ENCODE results near the gene DDX11. TPM values are rescaled to one million over a fixed set of nuclear protein-coding genes. Genes with fewer than 3 reads are reported as not detected.

Gene DDX11
- total RNA-seq, 1 experiment from 2014 or later: 191 TPM

DNA sequence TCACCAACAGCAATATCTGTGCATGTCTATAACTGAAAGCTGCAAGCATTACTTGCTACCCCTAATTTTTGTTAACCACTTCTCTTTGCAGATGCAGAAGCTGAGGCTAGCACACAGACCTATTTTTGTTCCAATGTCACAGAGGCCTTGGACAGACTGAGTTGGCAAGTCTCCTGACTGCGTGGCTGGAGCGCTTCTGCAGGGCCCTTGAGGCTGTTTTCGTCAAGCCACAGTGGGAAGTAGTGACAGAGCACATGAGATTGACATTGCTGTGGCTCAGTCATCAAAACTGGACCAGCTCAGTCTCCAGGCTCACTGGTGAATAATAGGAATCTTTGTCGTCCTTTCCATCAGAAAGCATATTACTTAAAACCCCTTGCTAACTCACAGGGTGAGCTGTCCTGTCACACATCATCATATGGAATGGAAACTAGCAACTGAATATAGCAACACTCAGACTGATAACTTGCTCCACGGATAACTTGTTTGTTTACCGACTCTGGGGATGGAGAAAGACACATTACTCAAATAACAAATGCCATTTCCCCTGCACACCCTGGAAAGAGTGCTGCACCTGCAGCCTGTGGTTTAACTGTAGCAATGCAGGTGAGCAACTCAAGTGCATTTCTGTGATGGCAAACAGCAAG is 43.6 kb upstream of the DDX11 start:
- H3K36me3 ChIP-seq (ENCODE audit: low read depth): no peaks in the 10 kb centered on the region
- H3K4me1 ChIP-seq (replicated peaks; ENCODE audit: insufficient read depth): peaks cover 59% of the 10 kb centered on the region
- no peak overlapping the region; the same call in 1 of the 2 replicates for H3K4me2 ChIP-seq
- H3F3A ChIP-seq (ENCODE audit: insufficient read depth, low read depth): peaks cover 53% of the 10 kb centered on the region
- H3K9me3 ChIP-seq (ENCODE audit: insufficient read depth, low read depth): peaks cover 5% of the 10 kb centered on the region
- H3K79me2 ChIP-seq (ENCODE audit: low read depth): no peaks in the 10 kb centered on the region
- ChIA-PET POLR2A (ENCODE audit: unreplicated experiment) (no interaction called here), CTCF (interaction anchor here (0.6 kb wide), 1 partner anchor 823 kb away, joined by 3 read pairs; no protein-coding TSS in a partner anchor)
- DNase-seq: peak in 1 of 2 experiments; percentile 64
- H3K9me2 ChIP-seq (ENCODE audit: insufficient read depth): no peaks in the 10 kb centered on the region
- no TSS peak for BruUV-seq (replicated peaks)
- no peaks in the 10 kb centered on the region for H3K27me3 ChIP-seq (ENCODE audit: insufficient read depth, low read depth)
- no peak overlapping the region for H2AFZ ChIP-seq
- no peak overlapping the region for H3K27ac ChIP-seq
- intact Hi-C loops (cut with micrococcal nuclease; ENCODE audit: unreplicated experiment): loop anchor here (2.0 kb wide), 1 partner anchor 21 kb away; no protein-coding TSS in a partner anchor
- no peak overlapping the region for H3K4me3 ChIP-seq
- no peak for TF ChIP-seq CTCF (conservative IDR thresholded peaks at IDR 0.05)
- no peak for TF ChIP-seq EZH2 (IDR thresholded peaks at IDR 0.05; ENCODE audit: low read depth)
- no peaks in the 10 kb centered on the region for H4K20me1 ChIP-seq (ENCODE audit: insufficient read depth)

DNA sequence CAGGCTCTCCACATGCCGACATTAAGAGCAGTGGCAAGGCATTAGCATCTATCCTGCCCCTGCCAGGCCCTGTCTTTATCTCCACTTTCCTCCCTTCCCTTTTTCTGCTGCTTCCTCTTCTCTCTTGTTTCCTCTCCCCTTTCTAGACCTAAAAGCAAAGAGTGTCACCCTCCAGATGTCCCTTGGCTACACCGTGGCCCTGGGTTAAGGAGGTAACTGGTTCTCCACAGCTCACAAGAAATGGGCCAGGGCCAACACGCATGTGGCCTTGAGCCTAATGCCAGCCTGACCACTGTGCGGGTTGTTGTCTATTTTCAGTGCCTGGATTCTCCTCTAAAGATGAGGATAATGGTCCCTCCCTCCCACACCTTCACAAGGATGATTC is 41.7 kb upstream of the DDX11 start:
- Histone ChIP-seq H3K27ac (no peak overlapping the region), H3K79me2 (ENCODE audit: low read depth) (no peaks in the 10 kb centered on the region), H3K9me3 (ENCODE audit: insufficient read depth, low read depth) (peaks cover 2% of the 10 kb centered on the region), H3K9me2 (ENCODE audit: insufficient read depth) (no peaks in the 10 kb centered on the region), H3K4me2 (peak overlapping the region; percentile 7; the same call in 1 of the 2 replicates), H3K27me3 (ENCODE audit: insufficient read depth, low read depth) (no peaks in the 10 kb centered on the region), H2AFZ (no peak overlapping the region), H4K20me1 (ENCODE audit: insufficient read depth) (no peaks in the 10 kb centered on the region), H3F3A (ENCODE audit: insufficient read depth, low read depth) (peaks cover 41% of the 10 kb centered on the region), H3K4me1 (replicated peaks; ENCODE audit: insufficient read depth) (peaks cover 64% of the 10 kb centered on the region), H3K4me3 (no peak overlapping the region), H3K36me3 (ENCODE audit: low read depth) (no peaks in the 10 kb centered on the region)
- DNase-seq: no peak
- ChIA-PET POLR2A (ENCODE audit: unreplicated experiment) (no interaction called here), CTCF (no interaction called here)
- intact Hi-C loops (cut with micrococcal nuclease; ENCODE audit: unreplicated experiment): no loop called here
- TF ChIP-seq EZH2 (IDR thresholded peaks at IDR 0.05; ENCODE audit: low read depth) (no peak), CTCF (conservative IDR thresholded peaks at IDR 0.05) (no peak)
- BruUV-seq (replicated peaks): no TSS peak

- Histone ChIP-seq H3K36me3 (ENCODE audit: low read depth) (no peaks in the 10 kb centered on the region), H3K27ac (no peak overlapping the region), H3K4me3 (no peak overlapping the region), H3F3A (ENCODE audit: insufficient read depth, low read depth) (peaks cover 38% of the 10 kb centered on the region), H3K9me3 (ENCODE audit: insufficient read depth, low read depth) (no peaks in the 10 kb centered on the region), H3K4me1 (replicated peaks; ENCODE audit: insufficient read depth) (peaks cover 76% of the 10 kb centered on the region), H3K9me2 (ENCODE audit: insufficient read depth) (no peaks in the 10 kb centered on the region), H3K27me3 (ENCODE audit: insufficient read depth, low read depth) (no peaks in the 10 kb centered on the region), H4K20me1 (ENCODE audit: insufficient read depth) (no peaks in the 10 kb centered on the region), H3K4me2 (no peak overlapping the region), H3K79me2 (ENCODE audit: low read depth) (no peaks in the 10 kb centered on the region), H2AFZ (no peak overlapping the region)
- TF ChIP-seq CTCF (conservative IDR thresholded peaks at IDR 0.05) (no peak), EZH2 (IDR thresholded peaks at IDR 0.05; ENCODE audit: low read depth) (no peak)
- POLR2A ChIA-PET (ENCODE audit: unreplicated experiment): interaction anchor here (0.6 kb wide), 2 partner anchors 9 to 57 kb away, joined by 7 to 19 read pairs; no protein-coding TSS in a partner anchor
- no peak for DNase-seq
- CTCF ChIA-PET: no interaction called here
- BruUV-seq (replicated peaks): no TSS peak
- intact Hi-C loops (cut with micrococcal nuclease; ENCODE audit: unreplicated experiment): no loop called here
Observed at GRCh38 chr12:31033146-31033545, 40.5 kb upstream of the DDX11 start.
